Activated T-helper 1 cell treated with anti-CD3 and anti-CD28 coated beads, Interleukin-2, amount 50 U/mL, for 16 hours (primary cell): ENCODE results near the gene LYL1.
"Not testable (repeated sequence)": the region's sequence is repeated elsewhere in the genome, so short reads cannot be mapped to it uniquely, and the experiment has no call there.

Source experiments
- DNase-seq, 2 donors: peaks; one replicate each; pipeline ENCODE4 v3.0.0-alpha.2; 2020; ENCODE audit warnings: low read depth in 1 of 2, low spot score in 1 of 2

Gene LYL1

GRCh38 chr19:13102666-13103580 is at the start of gene LYL1:
Gene LYL1 (minus strand): TSS chr19:13102858. CDS start chr19:13101171, 1,687 bp downstream.
- no peak for DNase-seq

GRCh38 chr19:13151605-13152355 is 49.1 kb upstream of the LYL1 start:
- peak; percentile 91 to 94 for DNase-seq

- no peak for DNase-seq
These were observed 48.4 kb upstream of the LYL1 start for GRCh38 chr19:13150931-13151604.

GRCh38 chr19:13150187-13150930 is 47.7 kb upstream of the LYL1 start, which contains the start of the genes IER2 and STX10:
Gene IER2 (plus strand): TSS chr19:13150411. CDS start chr19:13153187, 2,776 bp downstream.
Gene STX10 (minus strand): TSS chr19:13150375. CDS start chr19:13150173, 202 bp downstream.
- peak; percentile 86 to 89 for DNase-seq

- DNase-seq = no peak
These were observed 47.0 kb upstream of the LYL1 start for GRCh38 chr19:13149628-13150186.

- DNase-seq = not testable (repeated sequence)
These were observed 46.5 kb upstream of the LYL1 start for GRCh38 chr19:13149173-13149627.

- no peak for DNase-seq
These were observed 44.3 kb upstream of the LYL1 start for GRCh38 chr19:13146763-13147563.

- DNase-seq = no peak
These were observed 37.1 kb upstream of the LYL1 start for GRCh38 chr19:13139633-13140311.

- no peak for DNase-seq
These were observed 36.2 kb upstream of the LYL1 start for GRCh38 chr19:13138916-13139198.

GRCh38 chr19:13138171-13138915 is 35.7 kb upstream of the LYL1 start:
- DNase-seq = no peak

- DNase-seq = no peak
These were observed 34.7 kb upstream of the LYL1 start for GRCh38 chr19:13137290-13137794.

GRCh38 chr19:13135068-13136062 is 32.7 kb upstream of the LYL1 start:
- DNase-seq = no peak

GRCh38 chr19:13134626-13135025 is 32.0 kb upstream of the LYL1 start:
- DNase-seq = no peak

GRCh38 chr19:13133241-13133870 is 30.7 kb upstream of the LYL1 start:
- DNase-seq = no peak

GRCh38 chr19:13132471-13133180 is 30.0 kb upstream of the LYL1 start:
- peak in 1 of 2 donors; percentile 27 for DNase-seq
